ENCODE results near the gene HEXIM2. TPM values are rescaled to one million over a fixed set of nuclear protein-coding genes. Genes with fewer than 3 reads are reported as not detected.

HEXIM2 gene
- polyA plus RNA-seq, 1 donor (not counting 4 experiments of a cell fraction or from before 2014, with no cell fraction given), result 2.3 TPM

GRCh38 chr17:45131616-45132319, 29.9 kb upstream of the HEXIM2 start:
- Histone ChIP-seq H4K20me1 (ENCODE audit: control insufficient read depth, extremely low read depth, insufficient read depth, low read length) (no peaks in the 10 kb centered on the region), H3K79me2 (ENCODE audit: control insufficient read depth, insufficient read depth, low read length) (peaks cover 37% of the 10 kb centered on the region), H3K9me3 (ENCODE audit: control insufficient read depth, low read depth, low read length) (no peaks in the 10 kb centered on the region), H2AFZ (ENCODE audit: control insufficient read depth, low read length) (no peak overlapping the region), H3K9ac (ENCODE audit: control insufficient read depth, extremely low read depth, insufficient read depth, low read length) (peak overlapping the region; percentile 78), H3K4me2 (ENCODE audit: control insufficient read depth, extremely low read depth, insufficient read depth, low read depth, low read length) (peak overlapping the region; percentile 68), H3K36me3 (ENCODE audit: control insufficient read depth in 2 of 2, extremely low read depth in 1 of 2, insufficient read depth in 2 of 2, low read length in 2 of 2) (no peaks in the 10 kb centered on the region), H3K4me1 (ENCODE audit: control insufficient read depth, extremely low read depth, insufficient read depth, low read length) (peaks cover 48% of the 10 kb centered on the region), H3K9me1 (ENCODE audit: control insufficient read depth, extremely low read depth, insufficient read depth, low read length) (no peaks in the 10 kb centered on the region), H3K27ac (ENCODE audit: control insufficient read depth, insufficient read depth, low read length) (peak overlapping the region; percentile 27), H3K27me3 (ENCODE audit: control insufficient read depth, extremely low read depth, insufficient read depth, low read length) (no peaks in the 10 kb centered on the region), H3K4me3 (ENCODE audit: control insufficient read depth in 2 of 3, extremely low read depth in 1 of 3, insufficient read depth in 2 of 3, low read depth in 1 of 3, low read length in 3 of 3) (peak overlapping the region; percentile 57 to 91 (median 90))
- FAIRE-seq, result no peak
- TF ChIP-seq CTCF (optimal IDR thresholded peaks at IDR 0.05 in 1 of 3, IDR thresholded peaks at IDR 0.05 in 1 of 3, conservative IDR thresholded peaks at IDR 0.05 in 1 of 3; ENCODE audit: extremely low read depth in 1 of 3, insufficient read depth in 2 of 3, low read length in 3 of 3) (peak; percentile 49 to 91 (median 63)), EZH2 (IDR thresholded peaks at IDR 0.05; ENCODE audit: low read length) (no peak)
- DNase-seq (ENCODE audit: low read depth, low spot score), result no peak
- dilution Hi-C loops (cut with MboI; ENCODE audit: extremely low pct_ligation_motif_present, low sequenced_read_pairs), result no loop called here

GRCh38 chr17:45132320-45132571, 29.4 kb upstream of the HEXIM2 start, which contains the start of gene PLCD3:
Gene PLCD3 (minus strand): TSS chr17:45132515. CDS start chr17:45132410, 105 bp downstream.
- TF ChIP-seq CTCF (optimal IDR thresholded peaks at IDR 0.05 in 1 of 3, IDR thresholded peaks at IDR 0.05 in 1 of 3, conservative IDR thresholded peaks at IDR 0.05 in 1 of 3; ENCODE audit: extremely low read depth in 1 of 3, insufficient read depth in 2 of 3, low read length in 3 of 3) (no peak), EZH2 (IDR thresholded peaks at IDR 0.05; ENCODE audit: low read length) (no peak)
- Histone ChIP-seq H3K9ac (ENCODE audit: control insufficient read depth, extremely low read depth, insufficient read depth, low read length) (peak within 1 kb of the TSS; percentile 81), H3K79me2 (ENCODE audit: control insufficient read depth, insufficient read depth, low read length) (peaks cover 33% of the 10 kb centered on the region), H3K9me1 (ENCODE audit: control insufficient read depth, extremely low read depth, insufficient read depth, low read length) (no peaks in the 10 kb centered on the region), H3K9me3 (ENCODE audit: control insufficient read depth, low read depth, low read length) (no peaks in the 10 kb centered on the region), H3K4me2 (ENCODE audit: control insufficient read depth, extremely low read depth, insufficient read depth, low read depth, low read length) (peak within 1 kb of the TSS; percentile 94), H2AFZ (ENCODE audit: control insufficient read depth, low read length) (peak within 1 kb of the TSS; percentile 87), H4K20me1 (ENCODE audit: control insufficient read depth, extremely low read depth, insufficient read depth, low read length) (no peaks in the 10 kb centered on the region), H3K4me3 (ENCODE audit: control insufficient read depth in 2 of 3, extremely low read depth in 1 of 3, insufficient read depth in 2 of 3, low read depth in 1 of 3, low read length in 3 of 3) (peak within 1 kb of the TSS; percentile 79 to 91 (median 90)), H3K27ac (ENCODE audit: control insufficient read depth, insufficient read depth, low read length) (peak within 1 kb of the TSS; percentile 72), H3K4me1 (ENCODE audit: control insufficient read depth, extremely low read depth, insufficient read depth, low read length) (peaks cover 43% of the 10 kb centered on the region), H3K36me3 (ENCODE audit: control insufficient read depth in 2 of 2, extremely low read depth in 1 of 2, insufficient read depth in 2 of 2, low read length in 2 of 2) (no peaks in the 10 kb centered on the region), H3K27me3 (ENCODE audit: control insufficient read depth, extremely low read depth, insufficient read depth, low read length) (no peaks in the 10 kb centered on the region)
- FAIRE-seq (no peak), DNase-seq (ENCODE audit: low read depth, low spot score) (no peak)
- dilution Hi-C loops (cut with MboI; ENCODE audit: extremely low pct_ligation_motif_present, low sequenced_read_pairs), result no loop called here
